ENCODE measurements around the gene TOGARAM1.

DNA sequence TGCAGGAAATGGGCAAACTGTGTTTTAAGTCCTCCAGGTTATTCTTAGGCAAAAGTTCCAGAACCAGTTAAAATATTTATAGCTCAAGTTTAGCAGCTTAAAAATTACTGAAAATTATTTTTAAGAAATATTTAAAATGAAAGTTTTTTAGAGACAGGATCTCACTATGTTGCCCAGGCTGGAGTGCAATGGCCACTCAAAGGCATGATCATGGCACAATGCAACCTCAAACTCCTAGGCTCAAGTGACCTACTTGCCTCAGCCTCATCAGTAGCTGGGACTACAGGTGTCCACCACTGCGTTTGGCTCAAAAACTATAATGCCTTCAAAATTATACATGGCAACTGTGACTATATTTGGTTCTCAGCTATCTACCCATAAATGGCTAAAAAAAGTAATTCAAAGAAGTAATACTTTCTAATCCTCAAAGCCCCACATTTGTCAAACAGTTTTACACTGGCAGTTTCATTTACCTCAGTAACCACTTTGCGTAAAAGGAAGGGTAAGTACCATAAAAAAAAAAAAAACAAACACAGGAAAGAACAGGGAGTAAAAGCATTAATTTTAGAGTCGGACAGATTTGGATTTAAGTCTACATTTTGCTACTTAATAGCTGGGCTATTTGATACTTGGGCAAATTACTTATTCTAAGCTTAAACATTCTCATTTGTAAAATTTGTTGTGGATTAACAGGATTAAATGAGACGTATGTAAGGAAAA, 9.4 kb upstream of the TOGARAM1 start:
- no peak for TF ChIP-seq CTCF (conservative IDR thresholded peaks at IDR 0.05 in 1 of 2, IDR thresholded peaks at IDR 0.05 in 1 of 2; ENCODE audit: extremely low read depth in 1 of 2, insufficient read depth in 1 of 2, low read depth in 1 of 2, low read length in 2 of 2)
- TF ChIP-seq EZH2 (IDR thresholded peaks at IDR 0.05; ENCODE audit: borderline replicate concordance, low read length): no peak
